ENCODE results near the gene DBF4B.

- TF ChIP-seq DPF2 (CRISPR knock-in tag; IDR thresholded peaks at IDR 0.05; ENCODE audit: borderline replicate concordance, low read depth) (no peak), ZNF232 (CRISPR knock-in tag; IDR thresholded peaks at IDR 0.05; ENCODE audit: borderline replicate concordance) (no peak)
Measured at GRCh38 chr17:44745301-44745700, 36.8 kb downstream of the DBF4B start.

All from HepG2 (cell line).